Measurements from ENCODE around the gene VPS13D. TPM values are rescaled to one million over a fixed set of nuclear protein-coding genes. Genes with fewer than 3 reads are reported as not detected.

Gene VPS13D
- 10 to 100 TPM; 25.0 to 25.4 TPM for total RNA-seq

- Mint-ChIP-seq H3K27me3 (no peaks in the 10 kb centered on the region), H3K9me3 (no peaks in the 10 kb centered on the region), H3K4me3 (peak within 1 kb of the TSS; percentile 81), H3K36me3 (peaks cover 3% of the 10 kb centered on the region), H3K27ac (peak within 1 kb of the TSS; percentile 45), H3K4me1 (ENCODE audit: low read depth) (peaks cover 23% of the 10 kb centered on the region)
- intact Hi-C loops (cut with micrococcal nuclease) = no loop called here
- DNase-seq = peak; percentile 87
- CTCF ChIA-PET = interaction anchor here (0.8 to 6.5 kb wide), 6 partner anchors 13 to 250 kb away, joined by 3 to 44 read pairs (median 3); partner anchors contain the start of gene MFN2
- POLR2A ChIA-PET = no interaction called here
Observed at GRCh38 chr1:12229835-12230548, at the start of gene VPS13D. VPS13D (plus strand) TSS chr1:12230030; CDS start chr1:12234267, 4,237 bp downstream.

- Mint-ChIP-seq H3K4me1 (ENCODE audit: low read depth) (peaks cover 83% of the 10 kb centered on the region), H3K27me3 (no peaks in the 10 kb centered on the region), H3K36me3 (peaks cover 9% of the 10 kb centered on the region), H3K9me3 (no peaks in the 10 kb centered on the region), H3K27ac (no peak overlapping the region), H3K4me3 (no peak overlapping the region)
- no peak for DNase-seq
- intact Hi-C loops (cut with micrococcal nuclease) = no loop called here
- CTCF ChIA-PET = interaction anchor here (13.5 kb wide), 1 partner anchor 56 kb away, joined by 168 read pairs; no protein-coding TSS in a partner anchor
- POLR2A ChIA-PET = interaction anchor here (0.6 kb wide), 1 partner anchor 78 kb away, joined by 3 read pairs; no protein-coding TSS in a partner anchor
Observed at GRCh38 chr1:12180315-12180714, 49.5 kb upstream of the VPS13D start.

- Mint-ChIP-seq H3K9me3 (no peaks in the 10 kb centered on the region), H3K4me3 (no peak overlapping the region), H3K27me3 (no peaks in the 10 kb centered on the region), H3K36me3 (peaks cover 5% of the 10 kb centered on the region), H3K4me1 (ENCODE audit: low read depth) (peaks cover 83% of the 10 kb centered on the region), H3K27ac (peak overlapping the region; percentile 50)
- intact Hi-C loops (cut with micrococcal nuclease) = no loop called here
- CTCF ChIA-PET = interaction anchor here (13.5 kb wide), 1 partner anchor 57 kb away, joined by 168 read pairs; no protein-coding TSS in a partner anchor
- no peak for DNase-seq
- POLR2A ChIA-PET = interaction anchor here (0.6 kb wide), 1 partner anchor 78 kb away, joined by 3 read pairs; no protein-coding TSS in a partner anchor
Observed at GRCh38 chr1:12180903-12181302, 48.9 kb upstream of the VPS13D start.

GRCh38 chr1:12181568-12181967 is 48.3 kb upstream of the VPS13D start:
- H3K4me3 Mint-ChIP-seq = no peak overlapping the region
- H3K27ac Mint-ChIP-seq = peak overlapping the region; percentile 50
- H3K27me3 Mint-ChIP-seq = no peaks in the 10 kb centered on the region
- intact Hi-C loops (cut with micrococcal nuclease) = no loop called here
- ChIA-PET CTCF (interaction anchor here (13.5 kb wide), 1 partner anchor 57 kb away, joined by 168 read pairs; no protein-coding TSS in a partner anchor), POLR2A (interaction anchor here (1.6 kb wide), 1 partner anchor 273 kb away, joined by 4 read pairs; no protein-coding TSS in a partner anchor)
- no peak for DNase-seq
- H3K9me3 Mint-ChIP-seq = no peaks in the 10 kb centered on the region
- peaks cover 5% of the 10 kb centered on the region for H3K36me3 Mint-ChIP-seq
- H3K4me1 Mint-ChIP-seq (ENCODE audit: low read depth) = peaks cover 80% of the 10 kb centered on the region

- DNase-seq = no peak
- Mint-ChIP-seq H3K9me3 (no peaks in the 10 kb centered on the region), H3K4me3 (no peak overlapping the region), H3K4me1 (ENCODE audit: low read depth) (peaks cover 78% of the 10 kb centered on the region), H3K36me3 (peaks cover 6% of the 10 kb centered on the region), H3K27ac (peak overlapping the region; percentile 60), H3K27me3 (no peaks in the 10 kb centered on the region)
- ChIA-PET POLR2A (interaction anchor here (0.9 to 1.6 kb wide), 5 partner anchors 9 to 274 kb away, joined by 3 to 4 read pairs (median 3); no protein-coding TSS in a partner anchor), CTCF (interaction anchor here (0.8 to 13.5 kb wide), 4 partner anchors 14 to 58 kb away, joined by 3 to 168 read pairs (median 4); no protein-coding TSS in a partner anchor)
- intact Hi-C loops (cut with micrococcal nuclease) = no loop called here
Observed at GRCh38 chr1:12182410-12182984, 47.3 kb upstream of the VPS13D start.

GRCh38 chr1:12183095-12183794 is 46.6 kb upstream of the VPS13D start:
- H3K9me3 Mint-ChIP-seq = no peaks in the 10 kb centered on the region
- H3K36me3 Mint-ChIP-seq = peaks cover 7% of the 10 kb centered on the region
- H3K4me1 Mint-ChIP-seq (ENCODE audit: low read depth) = peaks cover 73% of the 10 kb centered on the region
- no peak overlapping the region for H3K27ac Mint-ChIP-seq
- no peaks in the 10 kb centered on the region for H3K27me3 Mint-ChIP-seq
- CTCF ChIA-PET = interaction anchor here (0.6 to 13.5 kb wide), 6 partner anchors 14 to 59 kb away, joined by 3 to 168 read pairs (median 3); no protein-coding TSS in a partner anchor
- H3K4me3 Mint-ChIP-seq = no peak overlapping the region
- intact Hi-C loops (cut with micrococcal nuclease) = no loop called here
- POLR2A ChIA-PET = interaction anchor here (0.9 to 1.6 kb wide), 6 partner anchors 10 to 275 kb away, joined by 3 to 4 read pairs (median 3); no protein-coding TSS in a partner anchor
- DNase-seq = no peak

- ChIA-PET CTCF (interaction anchor here (13.5 kb wide), 1 partner anchor 60 kb away, joined by 168 read pairs; no protein-coding TSS in a partner anchor), POLR2A (interaction anchor here (0.6 to 1.2 kb wide), 2 partner anchors 18 to 109 kb away, joined by 3 to 4 read pairs; no protein-coding TSS in a partner anchor)
- intact Hi-C loops (cut with micrococcal nuclease) = no loop called here
- H3K27me3 Mint-ChIP-seq = no peaks in the 10 kb centered on the region
- no peak overlapping the region for H3K4me3 Mint-ChIP-seq
- H3K27ac Mint-ChIP-seq = peak overlapping the region; percentile 38
- H3K4me1 Mint-ChIP-seq (ENCODE audit: low read depth) = peaks cover 70% of the 10 kb centered on the region
- peaks cover 9% of the 10 kb centered on the region for H3K36me3 Mint-ChIP-seq
- DNase-seq = no peak
- H3K9me3 Mint-ChIP-seq = no peaks in the 10 kb centered on the region
Observed at GRCh38 chr1:12184008-12184681, 45.7 kb upstream of the VPS13D start.

- no peak for DNase-seq
- intact Hi-C loops (cut with micrococcal nuclease) = no loop called here
- Mint-ChIP-seq H3K36me3 (peaks cover 15% of the 10 kb centered on the region), H3K9me3 (no peaks in the 10 kb centered on the region), H3K27ac (peak overlapping the region; percentile 49), H3K27me3 (no peaks in the 10 kb centered on the region), H3K4me1 (ENCODE audit: low read depth) (peaks cover 68% of the 10 kb centered on the region), H3K4me3 (no peak overlapping the region)
- ChIA-PET POLR2A (interaction anchor here (2.1 kb wide), 1 partner anchor 16 kb away, joined by 5 read pairs; no protein-coding TSS in a partner anchor), CTCF (interaction anchor here (1.0 to 13.5 kb wide), 2 partner anchors 12 to 61 kb away, joined by 3 to 168 read pairs; no protein-coding TSS in a partner anchor)
Observed at GRCh38 chr1:12185036-12185917, 44.6 kb upstream of the VPS13D start.

- H3K36me3 Mint-ChIP-seq = peaks cover 19% of the 10 kb centered on the region
- intact Hi-C loops (cut with micrococcal nuclease) = no loop called here
- H3K27ac Mint-ChIP-seq = peak overlapping the region; percentile 49
- H3K9me3 Mint-ChIP-seq = no peaks in the 10 kb centered on the region
- H3K4me3 Mint-ChIP-seq = no peak overlapping the region
- H3K4me1 Mint-ChIP-seq (ENCODE audit: low read depth) = peaks cover 63% of the 10 kb centered on the region
- ChIA-PET CTCF (interaction anchor here (1.0 to 13.5 kb wide), 4 partner anchors 8 to 67 kb away, joined by 3 to 168 read pairs (median 4); no protein-coding TSS in a partner anchor), POLR2A (interaction anchor here (2.1 kb wide), 1 partner anchor 16 kb away, joined by 5 read pairs; no protein-coding TSS in a partner anchor)
- H3K27me3 Mint-ChIP-seq = no peaks in the 10 kb centered on the region
- no peak for DNase-seq
Observed at GRCh38 chr1:12185918-12186678, 43.7 kb upstream of the VPS13D start.

- peaks cover 24% of the 10 kb centered on the region for H3K36me3 Mint-ChIP-seq
Observed at GRCh38 chr1:12186679-12186985, 43.2 kb upstream of the VPS13D start.

More at GRCh38 chr1:12186679-12186985, 43.2 kb upstream of the VPS13D start:
- CTCF ChIA-PET = interaction anchor here (1.0 to 13.5 kb wide), 4 partner anchors 8 to 67 kb away, joined by 3 to 168 read pairs (median 4); no protein-coding TSS in a partner anchor
- H3K27ac Mint-ChIP-seq = no peak overlapping the region
- H3K9me3 Mint-ChIP-seq = no peaks in the 10 kb centered on the region
- intact Hi-C loops (cut with micrococcal nuclease) = no loop called here
- no peak for DNase-seq
- H3K4me1 Mint-ChIP-seq (ENCODE audit: low read depth) = peaks cover 58% of the 10 kb centered on the region
- H3K27me3 Mint-ChIP-seq = no peaks in the 10 kb centered on the region
- POLR2A ChIA-PET = interaction anchor here (2.1 kb wide), 1 partner anchor 15 kb away, joined by 5 read pairs; no protein-coding TSS in a partner anchor
- H3K4me3 Mint-ChIP-seq = no peak overlapping the region
